Caco-2 (cell line): ENCODE results near the gene MSX1. TPM values are rescaled to one million over a fixed set of nuclear protein-coding genes. Genes with fewer than 3 reads are reported as not detected.
"Not testable (repeated sequence)": the region's sequence is repeated elsewhere in the genome, so short reads cannot be mapped to it uniquely, and the experiment has no call there.

ENCODE experiments used
- BruUV-seq: library from RNA; stranded (reverse); fragments of 400-500 nt; replicated peaks from 2 replicates; lab custom pipeline; 2021; lab: Mats Ljungman, UMichigan
- CTCF ChIA-PET: fragments of 300-600 bp; sonication (Branson Sonifier 250); formaldehyde crosslinking; loops from one replicate; lab custom pipeline; 2022; ENCODE audit warnings: antibody characterized with exemption; lab: Charles Lee
- POLR2A ChIA-PET: fragments of 300-600 bp; sonication (Branson Sonifier 250); formaldehyde crosslinking; loops from one replicate; lab custom pipeline; 2022; ENCODE audit warnings: antibody characterized with exemption; lab: Charles Lee
- DNase-seq, 2 experiments: peaks; one replicate each; pipeline versions ENCODE4 v3.0.0 to v3.0.0-alpha.2; 2020 to 2022
- H3K27me3 ChIP-seq: replicated peaks from 2 replicates; pipeline ENCODE4 v1.6.0; 2011; ENCODE audit warnings: low read length; ENCODE audit not compliant: control insufficient read depth, insufficient read depth
- H3K36me3 ChIP-seq: 2 replicates; pipeline ENCODE4 v1.5.1; 2011; ENCODE audit warnings: low read length; ENCODE audit not compliant: control insufficient read depth, insufficient read depth
- H3K4me1 ChIP-seq: fragments of 250-450 bp; sonication (Bioruptor Pico); 2 replicates; pipeline ENCODE4 v1.5.1; 2020; ENCODE audit warnings: mild to moderate bottlenecking
- H3K4me3 ChIP-seq: 2 replicates; pipeline ENCODE4 v1.5.1; 2011; ENCODE audit warnings: low read depth, mild to moderate bottlenecking, control low read depth, low read length
- H3K9me3 ChIP-seq: fragments of 250-450 bp; sonication (Bioruptor Pico); 2 replicates; pipeline ENCODE4 v1.5.1; 2020; ENCODE audit warnings: mild to moderate bottlenecking, moderate library complexity
- H3K27ac Mint-ChIP-seq: one replicate; pipeline ENCODE4 v1.8.0; 2022; ENCODE audit warnings: mixed read lengths; ENCODE audit not compliant: unreplicated experiment
- H3K27me3 Mint-ChIP-seq: one replicate; pipeline ENCODE4 v1.8.0; 2022; ENCODE audit warnings: mixed read lengths; ENCODE audit not compliant: insufficient read depth, unreplicated experiment
- H3K36me3 Mint-ChIP-seq: one replicate; pipeline ENCODE4 v1.8.0; 2022; ENCODE audit warnings: mild to moderate bottlenecking, mixed read lengths; ENCODE audit not compliant: insufficient read depth, unreplicated experiment
- H3K4me1 Mint-ChIP-seq: one replicate; pipeline ENCODE4 v1.8.0; 2022; ENCODE audit warnings: low read depth, mixed read lengths; ENCODE audit not compliant: unreplicated experiment
- H3K4me3 Mint-ChIP-seq: one replicate; pipeline ENCODE4 v1.8.0; 2022; ENCODE audit warnings: mild to moderate bottlenecking, moderate library complexity, mixed read lengths; ENCODE audit not compliant: unreplicated experiment
- H3K9me3 Mint-ChIP-seq: one replicate; pipeline ENCODE4 v1.8.0; 2022; ENCODE audit warnings: mixed read lengths; ENCODE audit not compliant: unreplicated experiment
- intact Hi-C: fragments of 100-400 bp; cut with micrococcal nuclease; formaldehyde crosslinking; loops from one replicate; pipeline ENCODE4 v1.10.0; 2022; ENCODE audit not compliant: unreplicated experiment
- total RNA-seq: library from RNA; stranded (reverse); gene quantifications from 2 replicates; pipeline ENCODE4 v1.2.3, GENCODE V29; 2022
- TF ChIP-seq, protein P1 (sequence below), 2 experiments: fragments of 200-600 bp in 1 of 2; IDR thresholded peaks; 1 replicate in 1 of 2; 2 replicates in 1 of 2; pipeline versions ENCODE4 v1.5.1 to v1.8.0; 2011 to 2022; ENCODE audit warnings: antibody characterized with exemption in 1 of 2, control low read depth in 1 of 2, inconsistent platforms in 1 of 2, low read depth in 1 of 2, low read length in 1 of 2, mild to moderate bottlenecking in 1 of 2, moderate library complexity in 1 of 2; ENCODE audit not compliant: insufficient read depth in 1 of 2, severe bottlenecking in 1 of 2, unreplicated experiment in 1 of 2

Gene MSX1
- total RNA-seq, 1 experiment from 2014 or later, result 35.1 TPM

DNA sequence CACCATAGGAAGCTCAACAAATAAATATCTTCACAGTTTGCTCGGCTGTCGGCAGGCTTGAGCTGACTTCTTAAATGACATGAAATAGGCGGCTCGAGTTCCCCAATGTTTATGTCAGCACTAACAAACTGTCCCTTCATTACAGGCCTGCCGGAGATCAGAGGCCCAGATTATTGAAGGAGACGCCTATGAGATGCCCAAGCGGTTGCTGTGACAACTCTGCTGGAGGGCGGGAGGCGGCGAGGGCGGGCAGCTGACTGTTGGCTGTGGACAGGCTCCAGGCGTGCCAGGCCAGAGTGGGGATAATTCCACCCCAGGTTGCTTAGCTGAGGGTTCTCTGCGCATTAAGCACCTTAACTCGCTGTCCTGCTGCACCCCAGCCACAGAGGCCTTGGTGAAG, 39.2 kb upstream of the MSX1 start:
- TF ChIP-seq, protein P1, sequence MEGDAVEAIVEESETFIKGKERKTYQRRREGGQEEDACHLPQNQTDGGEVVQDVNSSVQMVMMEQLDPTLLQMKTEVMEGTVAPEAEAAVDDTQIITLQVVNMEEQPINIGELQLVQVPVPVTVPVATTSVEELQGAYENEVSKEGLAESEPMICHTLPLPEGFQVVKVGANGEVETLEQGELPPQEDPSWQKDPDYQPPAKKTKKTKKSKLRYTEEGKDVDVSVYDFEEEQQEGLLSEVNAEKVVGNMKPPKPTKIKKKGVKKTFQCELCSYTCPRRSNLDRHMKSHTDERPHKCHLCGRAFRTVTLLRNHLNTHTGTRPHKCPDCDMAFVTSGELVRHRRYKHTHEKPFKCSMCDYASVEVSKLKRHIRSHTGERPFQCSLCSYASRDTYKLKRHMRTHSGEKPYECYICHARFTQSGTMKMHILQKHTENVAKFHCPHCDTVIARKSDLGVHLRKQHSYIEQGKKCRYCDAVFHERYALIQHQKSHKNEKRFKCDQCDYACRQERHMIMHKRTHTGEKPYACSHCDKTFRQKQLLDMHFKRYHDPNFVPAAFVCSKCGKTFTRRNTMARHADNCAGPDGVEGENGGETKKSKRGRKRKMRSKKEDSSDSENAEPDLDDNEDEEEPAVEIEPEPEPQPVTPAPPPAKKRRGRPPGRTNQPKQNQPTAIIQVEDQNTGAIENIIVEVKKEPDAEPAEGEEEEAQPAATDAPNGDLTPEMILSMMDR (IDR thresholded peaks at IDR 0.05; ENCODE audit: insufficient read depth in 1 of 2, low read depth in 1 of 2, low read length in 1 of 2, severe bottlenecking in 1 of 2, unreplicated experiment in 1 of 2), result no peak
- H3K27me3 Mint-ChIP-seq, result no peaks in the 10 kb centered on the region

DNA sequence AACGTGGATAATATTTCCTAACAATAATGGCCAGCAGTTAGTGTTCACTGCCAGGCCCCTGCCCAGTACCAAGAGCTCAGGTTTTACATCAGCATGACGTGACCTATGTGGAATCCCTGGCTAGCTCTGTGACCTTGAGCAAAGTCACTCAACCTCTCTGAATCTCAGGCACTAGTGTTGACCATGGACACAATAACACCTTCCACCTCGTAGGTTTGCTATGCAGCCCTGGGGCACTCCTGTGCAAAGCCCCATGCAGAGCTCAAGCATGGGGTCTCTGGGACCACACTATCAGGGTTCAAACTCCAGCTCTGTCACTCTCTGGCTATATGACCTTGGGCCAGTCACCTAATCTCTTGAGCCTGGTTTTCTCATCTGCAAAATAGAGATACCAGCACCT, 38.7 kb upstream of the MSX1 start:
- CTCF ChIA-PET, result no interaction called here
- H3K4me3 Mint-ChIP-seq, result no peak overlapping the region
- Histone ChIP-seq H3K27me3 (no peaks in the 10 kb centered on the region), H3K36me3 (no peaks in the 10 kb centered on the region), H3K9me3 (no peaks in the 10 kb centered on the region), H3K4me3 (no peak overlapping the region), H3K4me1 (no peaks in the 10 kb centered on the region; the same call in 1 of the 2 replicates)
- H3K4me1 Mint-ChIP-seq, result no peaks in the 10 kb centered on the region
- intact Hi-C loops, result no loop called here
- H3K27me3 Mint-ChIP-seq, result no peaks in the 10 kb centered on the region
- no peak overlapping the region for H3K27ac Mint-ChIP-seq
- POLR2A ChIA-PET, result no interaction called here
- BruUV-seq, result no TSS peak
- no peak for DNase-seq
- H3K36me3 Mint-ChIP-seq, result no peaks in the 10 kb centered on the region
- TF ChIP-seq, protein P1 (IDR thresholded peaks at IDR 0.05; ENCODE audit: insufficient read depth in 1 of 2, low read depth in 1 of 2, low read length in 1 of 2, severe bottlenecking in 1 of 2, unreplicated experiment in 1 of 2), result no peak
- peaks cover 26% of the 10 kb centered on the region for H3K9me3 Mint-ChIP-seq

More for the DNA sequence above, 39.2 kb upstream of the MSX1 start:
- H3K4me1 Mint-ChIP-seq, result no peaks in the 10 kb centered on the region
- H3K4me1 ChIP-seq, result no peaks in the 10 kb centered on the region; the same call in 1 of the 2 replicates
- intact Hi-C loops, result no loop called here
- H3K9me3 ChIP-seq, result no peaks in the 10 kb centered on the region
- no TSS peak for BruUV-seq
- H3K9me3 Mint-ChIP-seq, result peaks cover 21% of the 10 kb centered on the region
- H3K4me3 ChIP-seq, result no peak overlapping the region
- no peaks in the 10 kb centered on the region for H3K27me3 ChIP-seq
- CTCF ChIA-PET, result no interaction called here
- POLR2A ChIA-PET, result no interaction called here
- H3K27ac Mint-ChIP-seq, result no peak overlapping the region
- H3K36me3 ChIP-seq, result no peaks in the 10 kb centered on the region
- H3K36me3 Mint-ChIP-seq, result no peaks in the 10 kb centered on the region
- H3K4me3 Mint-ChIP-seq, result no peak overlapping the region
- no peak for DNase-seq

DNA sequence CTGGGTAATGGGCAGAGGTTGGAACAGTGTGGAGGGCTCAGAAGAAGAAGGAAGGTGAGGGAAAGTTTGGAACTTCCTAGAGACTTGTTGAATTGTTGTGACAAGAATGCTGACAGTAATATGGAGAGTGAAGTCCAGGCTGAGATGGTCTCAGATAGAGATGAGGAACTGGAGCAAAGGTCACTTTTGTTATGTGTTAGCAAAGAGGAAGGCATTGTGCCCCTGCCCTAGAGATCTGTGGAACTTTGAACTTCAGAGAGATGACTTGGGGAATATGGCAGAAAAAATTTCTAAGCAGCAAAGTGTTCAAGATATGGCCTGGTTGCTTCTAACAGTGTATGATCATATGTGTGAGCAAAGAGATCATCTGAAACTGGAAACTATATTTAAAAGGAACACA, 37.9 kb upstream of the MSX1 start:
- POLR2A ChIA-PET, result no interaction called here
- CTCF ChIA-PET, result no interaction called here
- Mint-ChIP-seq H3K9me3 (peaks cover 33% of the 10 kb centered on the region), H3K36me3 (no peaks in the 10 kb centered on the region), H3K4me1 (no peaks in the 10 kb centered on the region), H3K4me3 (no peak overlapping the region), H3K27me3 (no peaks in the 10 kb centered on the region), H3K27ac (no peak overlapping the region)
- Histone ChIP-seq H3K4me1 (no peaks in the 10 kb centered on the region; the same call in 1 of the 2 replicates), H3K9me3 (no peaks in the 10 kb centered on the region), H3K36me3 (no peaks in the 10 kb centered on the region), H3K27me3 (no peaks in the 10 kb centered on the region), H3K4me3 (no peak overlapping the region)
- BruUV-seq, result no TSS peak
- TF ChIP-seq, protein P1 (IDR thresholded peaks at IDR 0.05; ENCODE audit: insufficient read depth in 1 of 2, low read depth in 1 of 2, low read length in 1 of 2, severe bottlenecking in 1 of 2, unreplicated experiment in 1 of 2), result no peak
- no peak for DNase-seq
- intact Hi-C loops, result no loop called here

DNA sequence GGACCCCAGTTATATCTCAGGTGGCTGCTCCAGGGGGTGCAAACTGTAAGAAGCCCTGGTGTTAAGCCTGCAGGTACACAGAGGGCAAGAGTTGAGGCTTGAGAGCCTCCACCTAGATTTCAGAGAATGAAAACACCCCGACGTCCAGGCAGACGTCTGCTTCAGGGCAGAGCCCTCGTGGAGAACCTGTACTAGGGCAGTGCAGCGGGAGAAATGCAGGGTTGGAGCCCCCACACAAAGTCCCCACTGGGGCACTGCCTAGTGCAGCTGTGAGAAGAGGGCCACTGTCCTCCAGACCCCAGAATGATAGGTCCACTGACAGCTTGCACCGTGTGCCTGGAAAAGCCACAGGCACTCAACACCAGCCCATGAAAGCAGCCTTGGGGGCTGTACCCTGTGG, 37.2 kb upstream of the MSX1 start:
- not testable (repeated sequence) for H3K9me3 ChIP-seq

More for the DNA sequence above, 37.2 kb upstream of the MSX1 start:
- CTCF ChIA-PET, H3K27ac Mint-ChIP-seq, H3K4me1 ChIP-seq, BruUV-seq, H3K4me3 Mint-ChIP-seq, H3K36me3 ChIP-seq, H3K4me3 ChIP-seq, H3K4me1 Mint-ChIP-seq, H3K27me3 ChIP-seq, H3K27me3 Mint-ChIP-seq, H3K36me3 Mint-ChIP-seq, POLR2A ChIA-PET, intact Hi-C loops, DNase-seq: not testable (repeated sequence)
- H3K9me3 Mint-ChIP-seq, result peaks cover 26% of the 10 kb centered on the region
